K562 (cell line): Measurements from ENCODE around the gene PLRG1. TPM values are rescaled to one million over a fixed set of nuclear protein-coding genes. Genes with fewer than 3 reads are reported as not detected.

ENCODE experiments used
- ATAC-seq: fragments of 200-7000 bp; cut with Tn5 transposase; 3 replicates; pipeline ENCODE4 v1.9.1; 2020; ENCODE audit warnings: moderate library complexity
- BruUV-seq: library from RNA; stranded (reverse); fragments of 400-500 nt; replicated peaks from 2 replicates; lab custom pipeline; 2021; lab: Mats Ljungman, UMichigan
- CTCF ChIA-PET: fragments of 300-600 bp; formaldehyde crosslinking; extraction: SDS; loops from one replicate; lab custom pipeline; 2021; ENCODE audit warnings: low intra/inter-chr PET ratio; lab: Yijun Ruan, JAX
- POLR2A ChIA-PET: fragments of 300-600, 350-650 bp; sonication (Branson Sonifier 250); formaldehyde crosslinking; extraction: SDS; loops from one replicate; lab custom pipeline; 2021; ENCODE audit warnings: antibody characterized with exemption, inconsistent platforms; lab: Yijun Ruan, JAX
- DNase-seq, 4 experiments: peaks; one replicate each; pipeline versions ENCODE4 v3.0.0 to v3.0.0-alpha.2; 2011 to 2018; ENCODE audit warnings: low spot score in 3 of 4, mixed read lengths in 3 of 4; ENCODE audit errors: extremely low read depth in 1 of 4
- FAIRE-seq: peaks from 2 replicates; lab custom pipeline; 2011; peaks lifted over from hg19 to GRCh38; lab: Jason Lieb, UNC
- H2AFZ ChIP-seq: 2 replicates; pipeline ENCODE4 v1.6.0; 2011; ENCODE audit warnings: low read depth, low read length, control low read depth, inconsistent platforms
- H3K27ac ChIP-seq: fragments of 200-600 bp; 3 replicates; pipeline ENCODE4 v1.8.0; 2011; ENCODE audit warnings: low read depth, mild to moderate bottlenecking, control low read depth, inconsistent platforms, low read length, moderate library complexity, mixed read lengths; ENCODE audit errors: extremely low read depth
- H3K27me3 ChIP-seq, 2 experiments: fragments of 300-600 bp in 1 of 2; 2 replicates in 1 of 2; 3 replicates in 1 of 2; pipeline versions ENCODE4 v1.6.0 to v1.8.0; 2011; ENCODE audit warnings: inconsistent platforms in 2 of 2, low read length in 2 of 2, mild to moderate bottlenecking in 1 of 2, mixed read lengths in 1 of 2, moderate library complexity in 1 of 2; ENCODE audit not compliant: control insufficient read depth in 2 of 2, insufficient read depth in 2 of 2
- H3K36me3 ChIP-seq: fragments of 300-600 bp; 3 replicates; pipeline ENCODE4 v1.8.0; 2011; ENCODE audit warnings: mild to moderate bottlenecking, low read length, inconsistent platforms; ENCODE audit not compliant: control insufficient read depth, insufficient read depth
- H3K4me1 ChIP-seq, 2 experiments: fragments of 200-600 bp in 1 of 2; replicated peaks in 1 of 2; 2 replicates in 1 of 2; 3 replicates in 1 of 2; pipeline versions ENCODE4 v1.5.1 to v1.8.0; 2011; ENCODE audit warnings: inconsistent platforms in 2 of 2, low read length in 2 of 2, mild to moderate bottlenecking in 1 of 2, mixed read lengths in 1 of 2, moderate library complexity in 1 of 2; ENCODE audit not compliant: control insufficient read depth in 2 of 2, insufficient read depth in 2 of 2
- H3K4me2 ChIP-seq: 2 replicates; pipeline ENCODE4 v1.6.1; 2011; ENCODE audit warnings: low read length, control low read depth, inconsistent platforms, mixed read lengths; ENCODE audit not compliant: insufficient read depth
- H3K4me3 ChIP-seq: fragments of 200-600 bp; sonication (generic), shearing (Covaris generic); 2 replicates; pipeline ENCODE4 v1.5.1; 2016; ENCODE audit warnings: control low read depth, inconsistent platforms
- H3K79me2 ChIP-seq: fragments of 200-600 bp; 3 replicates; pipeline ENCODE4 v1.8.0; 2011; ENCODE audit warnings: low read length, inconsistent platforms; ENCODE audit not compliant: control insufficient read depth, insufficient read depth
- H3K9ac ChIP-seq, 2 experiments: 2 replicates each; pipeline versions ENCODE4 v1.6.0 to v1.6.1; 2011; ENCODE audit warnings: low read depth in 2 of 2, low read length in 2 of 2, control low read depth in 1 of 2, inconsistent platforms in 1 of 2, mild to moderate bottlenecking in 1 of 2, mixed read lengths in 1 of 2; ENCODE audit not compliant: insufficient read depth in 1 of 2
- H3K9me1 ChIP-seq: one replicate; pipeline ENCODE4 v1.6.0; 2011; ENCODE audit warnings: inconsistent platforms, mild to moderate bottlenecking, low read length, moderate library complexity; ENCODE audit not compliant: control insufficient read depth, insufficient read depth
- H3K9me3 ChIP-seq: replicated peaks from 2 replicates; pipeline ENCODE4 v1.5.1; 2011; ENCODE audit warnings: low read depth, low read length, inconsistent platforms; ENCODE audit not compliant: control insufficient read depth, insufficient read depth
- H4K20me1 ChIP-seq: replicated peaks from 2 replicates; pipeline ENCODE4 v1.6.1; 2011; ENCODE audit warnings: low read length, inconsistent platforms, mixed read lengths; ENCODE audit not compliant: control insufficient read depth, insufficient read depth
- C11orf30 ChIP-seq: fragments of 450-650 bp; IDR thresholded peaks from 2 replicates; pipeline ENCODE4 v1.6.1; 2016; ENCODE audit warnings: low read depth, mild to moderate bottlenecking
- CBX1 ChIP-seq: sonication (generic); IDR thresholded peaks from 2 replicates; pipeline ENCODE4 v1.6.1; 2016; ENCODE audit warnings: antibody characterized with exemption, low read depth, mild to moderate bottlenecking
- HCFC1 ChIP-seq: IDR thresholded peaks from 2 replicates; pipeline ENCODE4 v1.6.1; 2012; ENCODE audit warnings: low read depth, low read length, improper control_type of control experiment
- HDAC3 ChIP-seq: fragments of 450-650 bp; IDR thresholded peaks from 2 replicates; pipeline ENCODE4 v1.6.1; 2018; ENCODE audit warnings: borderline replicate concordance, mild to moderate bottlenecking, moderate library complexity; ENCODE audit not compliant: partially characterized antibody
- IRF9 ChIP-seq: fragments of 450-650 bp; IDR thresholded peaks from 2 replicates; pipeline ENCODE4 v1.6.1; 2016; ENCODE audit warnings: missing biosample characterization, missing genetic modification characterization
- KLF6 ChIP-seq: fragments of 250-450 bp; sonication (Bioruptor Pico); IDR thresholded peaks from 2 replicates; pipeline ENCODE4 v1.4.0; 2020; ENCODE audit warnings: mild to moderate bottlenecking, moderate library complexity, borderline replicate concordance
- MAFG ChIP-seq: fragments of 450-650 bp; conservative IDR thresholded peaks from 2 replicates; pipeline ENCODE4 v1.6.1; 2016; ENCODE audit warnings: missing genetic modification characterization, missing compliant biosample characterization
- NCOA1 ChIP-seq: fragments of 450-650 bp; IDR thresholded peaks from 2 replicates; pipeline ENCODE4 v1.6.1; 2016; ENCODE audit warnings: low read depth
- NFE2L1 ChIP-seq: fragments of 450-650 bp; IDR thresholded peaks from 2 replicates; pipeline ENCODE4 v1.6.1; 2016; ENCODE audit warnings: missing genetic modification characterization, low read depth, mild to moderate bottlenecking, missing compliant biosample characterization, moderate library complexity, borderline replicate concordance
- NRF1 ChIP-seq, 2 experiments: fragments of 450-650 bp; IDR thresholded peaks in 1 of 2; conservative IDR thresholded peaks in 1 of 2; 2 replicates each; pipeline ENCODE4 v1.6.1; 2014; ENCODE audit warnings: mild to moderate bottlenecking in 2 of 2
- RHOXF2B ChIP-seq: fragments of 250-450 bp; sonication (Bioruptor Pico); conservative IDR thresholded peaks from 2 replicates; pipeline ENCODE4 v1.5.1; 2021
- SIN3A ChIP-seq, 2 experiments: fragments of 150-350 bp in 1 of 2; IDR thresholded peaks; 2 replicates each; pipeline ENCODE4 v1.6.1; 2011 to 2016; ENCODE audit warnings: borderline replicate concordance in 2 of 2, low read depth in 2 of 2, low read length in 2 of 2, mild to moderate bottlenecking in 2 of 2, moderate library complexity in 2 of 2; ENCODE audit not compliant: control insufficient read depth in 1 of 2
- SMARCE1 ChIP-seq: fragments of 450-650 bp; IDR thresholded peaks from 2 replicates; pipeline ENCODE4 v1.7.1; 2016; ENCODE audit warnings: mild to moderate bottlenecking
- SPI1 ChIP-seq: IDR thresholded peaks from 2 replicates; pipeline ENCODE4 v1.6.1; 2011; ENCODE audit warnings: low read depth, low read length, control low read depth, borderline replicate concordance
- XRCC4 ChIP-seq: IDR thresholded peaks from one replicate; pipeline ENCODE4 v1.6.1; 2011; ENCODE audit not compliant: insufficient read depth, insufficient read length; ENCODE audit errors: extremely low read depth
- ZNF134 ChIP-seq: fragments of 250-450 bp; sonication (Bioruptor Pico); conservative IDR thresholded peaks from 2 replicates; pipeline ENCODE4 v1.4.0; 2020
- ZNF274 ChIP-seq: IDR thresholded peaks from 2 replicates; pipeline ENCODE4 v1.6.1; 2011; ENCODE audit warnings: low read depth, mild to moderate bottlenecking, low read length, moderate library complexity, borderline replicate concordance
- ZNF316 ChIP-seq: fragments of 450-650 bp; IDR thresholded peaks from 2 replicates; pipeline ENCODE4 v1.6.1; 2016
- WGBS: fragments of 100-300 bp; shearing (Covaris generic); methylation state at CpG from one replicate; pipeline ENCODE4 v1.1.6; 2016; ENCODE audit warnings: low coverage, mixed read lengths; ENCODE audit not compliant: insufficient coverage; ENCODE audit errors: missing lambda C conversion rate; 5-methylcytosine and 5-hydroxymethylcytosine counted together
- in situ Hi-C: fragments of 300-500 bp; cut with MboI; formaldehyde crosslinking; loops from 4 replicates; pipeline ENCODE4 v1.15.0; 2018; ENCODE audit warnings: inconsistent platforms, mixed read lengths
- intact Hi-C: fragments of 100-400 bp; cut with micrococcal nuclease; formaldehyde crosslinking; loops from 2 replicates; pipeline ENCODE4 v1.14.2; 2022
- polyA plus RNA-seq, 8 experiments: library from polyadenylated mRNA; depleted of rRNA in 4 of 8; stranded (reverse) in 5 of 8; unstranded in 3 of 8; fragments of >200 nt; fragmentation: Nextera tagmentation in 2 of 8; fragmentation: Illumina TruSeq in 1 of 8; extraction: Ambion mirVana in 2 of 8; extraction: Trizol in 1 of 8; gene quantifications; 2 replicates each; pipeline versions ENCODE4 v1.2.1 to v1.2.3, GENCODE V29; 2011 to 2014; ENCODE audit warnings: inconsistent platforms in 1 of 8, missing spikeins in 1 of 8
- total RNA-seq, 7 experiments: library from RNA; depleted of rRNA in 6 of 7; stranded (reverse); fragments of >200 nt in 6 of 7; fragmentation: Illumina TruSeq in 2 of 7; extraction: Trizol in 2 of 7; gene quantifications; 2 replicates each; pipeline versions ENCODE4 v1.2.1 to v1.2.3, GENCODE V29; 2011 to 2021; ENCODE audit warnings: low replicate concordance in 1 of 7
- TF ChIP-seq, protein P1 (sequence below): fragments of 450-650 bp; IDR thresholded peaks from 2 replicates; pipeline ENCODE4 v1.6.1; 2014; ENCODE audit warnings: low read depth, mild to moderate bottlenecking, moderate library complexity, borderline replicate concordance
- TF ChIP-seq, protein P2 (sequence below), 2 experiments: fragments of 450-650 bp in 1 of 2; sonication (generic) in 1 of 2; formaldehyde crosslinking; conservative IDR thresholded peaks; 2 replicates each; pipeline versions ENCODE4 v1.4.0 to v1.8.1; 2020 to 2022; ENCODE audit warnings: mild to moderate bottlenecking in 1 of 2, missing genetic modification reagents in 1 of 2

PLRG1 gene
- total and polyA plus RNA-seq, 9 of the 15 experiments (the other 6 are each of a cell fraction or from before 2014, with no cell fraction given), result 48.0 to 248 (median 120) TPM

- TF ChIP-seq SMARCE1 (no peak), C11orf30 (peak; percentile 56), MAFG (tag) (peak; percentile 79), ZNF316 (peak; percentile 80), RHOXF2B (CRISPR knock-in tag) (no peak), CBX1 (no peak), SPI1 (no peak), HDAC3 (no peak), KLF6 (CRISPR knock-in tag) (no peak), IRF9 (tag) (no peak), NCOA1 (no peak)
- TF ChIP-seq, protein P1, sequence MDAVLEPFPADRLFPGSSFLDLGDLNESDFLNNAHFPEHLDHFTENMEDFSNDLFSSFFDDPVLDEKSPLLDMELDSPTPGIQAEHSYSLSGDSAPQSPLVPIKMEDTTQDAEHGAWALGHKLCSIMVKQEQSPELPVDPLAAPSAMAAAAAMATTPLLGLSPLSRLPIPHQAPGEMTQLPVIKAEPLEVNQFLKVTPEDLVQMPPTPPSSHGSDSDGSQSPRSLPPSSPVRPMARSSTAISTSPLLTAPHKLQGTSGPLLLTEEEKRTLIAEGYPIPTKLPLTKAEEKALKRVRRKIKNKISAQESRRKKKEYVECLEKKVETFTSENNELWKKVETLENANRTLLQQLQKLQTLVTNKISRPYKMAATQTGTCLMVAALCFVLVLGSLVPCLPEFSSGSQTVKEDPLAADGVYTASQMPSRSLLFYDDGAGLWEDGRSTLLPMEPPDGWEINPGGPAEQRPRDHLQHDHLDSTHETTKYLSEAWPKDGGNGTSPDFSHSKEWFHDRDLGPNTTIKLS, result no peak
Observed at GRCh38 chr4:154578919-154579318, 28.7 kb upstream of the PLRG1 start (continued).

- FAIRE-seq, result no peak
- no peak for ATAC-seq
- POLR2A ChIA-PET, result no interaction called here
- no peak for TF ChIP-seq XRCC4
- TF ChIP-seq ZNF274, result no peak
- TF ChIP-seq SIN3A (IDR thresholded peaks at IDR 0.05; ENCODE audit: borderline replicate concordance in 2 of 2, control insufficient read depth in 1 of 2, low read depth in 2 of 2, low read length in 2 of 2), result no peak
- TF ChIP-seq NRF1 (conservative IDR thresholded peaks at IDR 0.05 in 1 of 2, IDR thresholded peaks at IDR 0.05 in 1 of 2), result no peak
- TF ChIP-seq ZNF134 (CRISPR knock-in tag), result no peak
- no peak for TF ChIP-seq HCFC1
- TF ChIP-seq, protein P2, sequence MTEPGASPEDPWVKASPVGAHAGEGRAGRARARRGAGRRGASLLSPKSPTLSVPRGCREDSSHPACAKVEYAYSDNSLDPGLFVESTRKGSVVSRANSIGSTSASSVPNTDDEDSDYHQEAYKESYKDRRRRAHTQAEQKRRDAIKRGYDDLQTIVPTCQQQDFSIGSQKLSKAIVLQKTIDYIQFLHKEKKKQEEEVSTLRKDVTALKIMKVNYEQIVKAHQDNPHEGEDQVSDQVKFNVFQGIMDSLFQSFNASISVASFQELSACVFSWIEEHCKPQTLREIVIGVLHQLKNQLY (CRISPR knock-in tag; conservative IDR thresholded peaks at IDR 0.05), result no peak
- no peak for TF ChIP-seq NFE2L1 (tag)
Observed at GRCh38 chr4:154577324-154577723, 27.1 kb upstream of the PLRG1 start.

More at GRCh38 chr4:154577324-154577723, 27.1 kb upstream of the PLRG1 start:
- Histone ChIP-seq H3K27ac (no peak overlapping the region), H2AFZ (no peak overlapping the region), H3K27me3 (no peaks in the 10 kb centered on the region), H3K9me1 (no peaks in the 10 kb centered on the region), H3K4me3 (no peak overlapping the region), H3K9me3 (no peaks in the 10 kb centered on the region), H3K36me3 (no peaks in the 10 kb centered on the region), H3K4me1 (no peaks in the 10 kb centered on the region; a peak in 1 of 5 replicates), H4K20me1 (no peaks in the 10 kb centered on the region), H3K4me2 (no peak overlapping the region), H3K79me2 (no peaks in the 10 kb centered on the region), H3K9ac (no peak overlapping the region)
- CTCF ChIA-PET, result no interaction called here
- in situ Hi-C loops, result no loop called here
- WGBS, result 20% methylated on average over 2 of the region's 2 CpGs
- DNase-seq, result no peak
- BruUV-seq, result no TSS peak
- intact Hi-C loops, result no loop called here
